Erythroblast (primary cell): Measurements from ENCODE around the gene ANKDD1B.

Experiments used
- GATA1 ChIP-seq: IDR thresholded peaks from 2 replicates; pipeline ENCODE4 v1.6.1; 2011; ENCODE audit warnings: low read depth, mild to moderate bottlenecking, control low read depth, low read length, moderate library complexity
- POLR2A ChIP-seq: IDR thresholded peaks from 2 replicates; pipeline ENCODE4 v1.6.1; 2011; ENCODE audit warnings: mild to moderate bottlenecking, low read length

GRCh38 chr5:75675783-75676182, 64.5 kb downstream of the ANKDD1B start:
- no peak for TF ChIP-seq POLR2A
- no peak for TF ChIP-seq GATA1
